Thoracic aorta (tissue), 2 donors: Measurements from ENCODE around the gene NEUROD4. TPM values are rescaled to one million over a fixed set of nuclear protein-coding genes. Genes with fewer than 3 reads are reported as not detected.
A peak's percentile ranks its signal among the peaks of the same experiment; 100 is the strongest.

Source experiments
- ATAC-seq: fragments of 150-250 bp; one replicate; pipeline ENCODE4 v1.8.0; 2017; ENCODE audit warnings: low read depth; ENCODE audit not compliant: insufficient number of reproducible peaks, low FRiP score
- DNase-seq: peaks from one replicate; pipeline ENCODE4 v3.0.0-alpha.2; 2020; ENCODE audit warnings: low spot score
- H3K27ac ChIP-seq, 2 donors: fragments of 200-600 bp; sonication (generic); 1 replicate in 1 of 2; 2 replicates in 1 of 2; pipeline ENCODE4 v1.5.1; 2016; ENCODE audit warnings: mild to moderate bottlenecking in 2 of 2, moderate library complexity in 2 of 2
- H3K27me3 ChIP-seq: fragments of 200-600 bp; sonication (generic); replicated peaks from 2 replicates; pipeline ENCODE4 v1.6.0; 2016; ENCODE audit warnings: mild to moderate bottlenecking; ENCODE audit not compliant: insufficient read depth
- H3K36me3 ChIP-seq: fragments of 200-600 bp; sonication (generic); one replicate; pipeline ENCODE4 v1.5.1; 2016
- H3K4me1 ChIP-seq, 2 donors: fragments of 200-600 bp; sonication (generic); 1 replicate in 1 of 2; 2 replicates in 1 of 2; pipeline versions ENCODE4 v1.5.1 to v1.6.0; 2016; ENCODE audit warnings: low read depth in 2 of 2, mild to moderate bottlenecking in 1 of 2; ENCODE audit not compliant: control insufficient read depth in 1 of 2
- H3K4me3 ChIP-seq: fragments of 200-600 bp; sonication (generic); 2 replicates; pipeline ENCODE4 v1.5.1; 2016; ENCODE audit warnings: mild to moderate bottlenecking
- H3K9me3 ChIP-seq: fragments of 200-600 bp; sonication (generic); 2 replicates; pipeline ENCODE4 v1.5.1; 2016
- CTCF ChIP-seq: fragments of 200-600 bp; sonication (generic); IDR thresholded peaks from one replicate; pipeline ENCODE4 v1.5.1; 2019; ENCODE audit warnings: antibody characterized with exemption
- total RNA-seq, 2 donors: library from RNA; depleted of rRNA; stranded (reverse); fragments of >200 nt; gene quantifications; one replicate each; pipeline versions ENCODE4 v1.1.0 to v1.2.3, GENCODE V29; 2016

NEUROD4 gene
- total RNA-seq, 2 donors from 2014 or later, result not detected

GRCh38 chr12:54997929-54998522, 21.7 kb upstream of the NEUROD4 start:
- ATAC-seq (no peak), DNase-seq (no peak)
- no peaks in the 10 kb centered on the region for H3K36me3 ChIP-seq
- H3K9me3 ChIP-seq, result no peaks in the 10 kb centered on the region
- TF ChIP-seq CTCF, result no peak
- no peak overlapping the region for H3K4me3 ChIP-seq
- no peak overlapping the region for H3K27ac ChIP-seq
- H3K4me1 ChIP-seq, result no peaks in the 10 kb centered on the region
- H3K27me3 ChIP-seq, result no peaks in the 10 kb centered on the region

GRCh38 chr12:54998958-54999510, 20.7 kb upstream of the NEUROD4 start:
- Histone ChIP-seq H3K27ac (no peak overlapping the region), H3K9me3 (no peaks in the 10 kb centered on the region), H3K4me1 (no peaks in the 10 kb centered on the region), H3K36me3 (no peaks in the 10 kb centered on the region), H3K4me3 (no peak overlapping the region), H3K27me3 (no peaks in the 10 kb centered on the region)
- TF ChIP-seq CTCF, result no peak
- peak; percentile 28 for ATAC-seq
- DNase-seq, result no peak

- no peaks in the 10 kb centered on the region for H3K4me1 ChIP-seq
- ATAC-seq (no peak), DNase-seq (no peak)
- no peaks in the 10 kb centered on the region for H3K9me3 ChIP-seq
- H3K4me3 ChIP-seq, result no peak overlapping the region
- no peaks in the 10 kb centered on the region for H3K36me3 ChIP-seq
- no peak for TF ChIP-seq CTCF
- no peaks in the 10 kb centered on the region for H3K27me3 ChIP-seq
- H3K27ac ChIP-seq, result no peak overlapping the region
These were observed 18.4 kb upstream of the NEUROD4 start for GRCh38 chr12:55001198-55001868.

GRCh38 chr12:55002355-55002754, 17.4 kb upstream of the NEUROD4 start:
- Histone ChIP-seq H3K36me3 (no peaks in the 10 kb centered on the region), H3K27ac (no peak overlapping the region), H3K27me3 (no peaks in the 10 kb centered on the region), H3K4me3 (no peak overlapping the region), H3K4me1 (no peaks in the 10 kb centered on the region), H3K9me3 (no peaks in the 10 kb centered on the region)
- TF ChIP-seq CTCF, result no peak
- ATAC-seq (no peak), DNase-seq (no peak)

GRCh38 chr12:55008944-55009585, 10.7 kb upstream of the NEUROD4 start:
- no peak overlapping the region for H3K27ac ChIP-seq
- no peaks in the 10 kb centered on the region for H3K36me3 ChIP-seq
- no peak for TF ChIP-seq CTCF
- H3K27me3 ChIP-seq, result no peaks in the 10 kb centered on the region
- no peaks in the 10 kb centered on the region for H3K4me1 ChIP-seq
- H3K9me3 ChIP-seq, result no peaks in the 10 kb centered on the region
- DNase-seq, result no peak
- ATAC-seq, result no peak
- no peak overlapping the region for H3K4me3 ChIP-seq
